Left ventricle myocardium inferior (tissue), 1 donor: ENCODE measurements around the gene SAMMSON. TPM values are rescaled to one million over a fixed set of nuclear protein-coding genes. Genes with fewer than 3 reads are reported as not detected.

Experiments used
- DNase-seq: peaks from one replicate; pipeline ENCODE4 v3.0.0-alpha.2; 2020
- H3K27ac ChIP-seq: fragments of 200-600 bp; replicated peaks from 2 replicates; pipeline ENCODE4 v1.8.0; 2021
- H3K27me3 ChIP-seq: fragments of 200-600 bp; 2 replicates; pipeline ENCODE4 v1.8.0; 2021; ENCODE audit warnings: low read depth
- H3K36me3 ChIP-seq: fragments of 200-600 bp; 2 replicates; pipeline ENCODE4 v1.8.0; 2021
- H3K4me1 ChIP-seq: fragments of 200-600 bp; 2 replicates; pipeline ENCODE4 v1.8.0; 2021
- H3K4me3 ChIP-seq: fragments of 200-600 bp; 2 replicates; pipeline ENCODE4 v1.8.0; 2021; ENCODE audit warnings: mild to moderate bottlenecking, moderate library complexity
- H3K9me3 ChIP-seq: fragments of 200-600 bp; replicated peaks from 2 replicates; pipeline ENCODE4 v1.8.0; 2021
- intact Hi-C: fragments of 100-400 bp; cut with micrococcal nuclease; formaldehyde crosslinking; loops from one replicate; pipeline ENCODE4 v1.11.0; 2022
- total RNA-seq: library from RNA; stranded (reverse); fragmentation: NEBNext Ultra II Directional; extraction: Animal tissue kit (Norgen Biotek cat#: 25700); gene quantifications from one replicate; pipeline ENCODE4 v1.2.1, GENCODE V29; 2021
- TF ChIP-seq, protein P1 (sequence below): fragments of 200-600 bp; IDR thresholded peaks from 2 replicates; pipeline ENCODE4 v1.8.0; 2021; ENCODE audit warnings: antibody characterized with exemption, mild to moderate bottlenecking, borderline replicate concordance
- donor health status: DM: no; HTN: yes; CAD: no; lungs with severe emphysema.

SAMMSON gene
- total RNA-seq, 1 donor from 2014 or later = not detected

DNA sequence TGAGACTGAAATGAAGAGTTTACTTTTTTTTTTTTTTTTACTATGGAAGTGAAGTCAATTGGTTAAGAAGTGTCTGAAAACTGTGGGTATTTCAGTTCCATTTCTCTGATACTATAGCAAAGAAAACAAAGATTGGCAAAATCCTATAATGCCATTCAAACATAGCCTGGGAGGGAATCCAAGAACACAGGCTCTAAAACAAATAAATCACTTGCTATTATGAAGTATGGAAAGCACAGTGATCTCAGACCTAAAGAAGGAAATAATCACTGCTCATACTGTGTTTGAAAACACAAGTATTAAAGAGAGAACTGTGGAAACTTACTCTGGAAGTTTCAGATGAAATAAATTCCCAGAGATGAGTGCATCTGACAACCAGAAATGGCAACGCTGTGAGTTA, 12.0 kb downstream of the SAMMSON start:
- intact Hi-C loops = no loop called here
- TF ChIP-seq, protein P1, sequence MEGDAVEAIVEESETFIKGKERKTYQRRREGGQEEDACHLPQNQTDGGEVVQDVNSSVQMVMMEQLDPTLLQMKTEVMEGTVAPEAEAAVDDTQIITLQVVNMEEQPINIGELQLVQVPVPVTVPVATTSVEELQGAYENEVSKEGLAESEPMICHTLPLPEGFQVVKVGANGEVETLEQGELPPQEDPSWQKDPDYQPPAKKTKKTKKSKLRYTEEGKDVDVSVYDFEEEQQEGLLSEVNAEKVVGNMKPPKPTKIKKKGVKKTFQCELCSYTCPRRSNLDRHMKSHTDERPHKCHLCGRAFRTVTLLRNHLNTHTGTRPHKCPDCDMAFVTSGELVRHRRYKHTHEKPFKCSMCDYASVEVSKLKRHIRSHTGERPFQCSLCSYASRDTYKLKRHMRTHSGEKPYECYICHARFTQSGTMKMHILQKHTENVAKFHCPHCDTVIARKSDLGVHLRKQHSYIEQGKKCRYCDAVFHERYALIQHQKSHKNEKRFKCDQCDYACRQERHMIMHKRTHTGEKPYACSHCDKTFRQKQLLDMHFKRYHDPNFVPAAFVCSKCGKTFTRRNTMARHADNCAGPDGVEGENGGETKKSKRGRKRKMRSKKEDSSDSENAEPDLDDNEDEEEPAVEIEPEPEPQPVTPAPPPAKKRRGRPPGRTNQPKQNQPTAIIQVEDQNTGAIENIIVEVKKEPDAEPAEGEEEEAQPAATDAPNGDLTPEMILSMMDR = no peak
- H3K27ac ChIP-seq = no peak overlapping the region

DNA sequence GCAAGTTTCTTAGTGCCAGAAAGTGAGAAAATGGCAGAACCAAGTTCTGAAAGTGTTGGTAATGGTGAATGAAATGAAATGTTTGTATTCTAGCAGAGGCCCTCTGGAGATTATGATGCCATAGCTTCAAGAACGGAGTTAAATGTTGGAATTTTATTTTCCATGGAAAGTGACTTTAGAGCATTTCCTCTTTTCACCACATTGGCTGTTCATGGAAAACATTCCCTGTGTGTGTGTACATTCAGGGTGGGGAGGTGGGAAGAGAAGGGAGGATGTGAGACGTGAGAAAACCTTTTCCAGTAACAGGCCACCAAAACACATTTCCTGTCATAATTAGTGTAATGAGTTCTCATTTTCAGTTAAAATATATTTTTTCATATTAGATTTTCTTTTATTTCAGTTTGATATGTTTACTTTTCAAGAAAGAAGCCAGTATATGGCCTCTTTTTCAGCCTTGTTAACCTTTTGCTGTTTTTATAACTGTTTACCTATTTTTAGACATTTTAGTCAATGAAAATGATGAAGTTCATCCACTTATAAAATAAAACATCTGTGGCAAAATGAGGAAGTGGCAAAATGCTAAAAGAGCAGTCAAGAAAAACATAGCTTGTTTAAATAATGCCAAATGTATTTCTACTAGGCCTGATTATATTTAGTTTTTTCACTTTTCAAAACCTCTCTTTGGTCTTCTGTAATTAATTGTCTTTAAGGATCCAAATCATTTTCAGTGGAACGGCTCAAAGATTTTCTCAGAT, 21.6 kb downstream of the SAMMSON start:
- H3K27ac ChIP-seq = no peak overlapping the region
- TF ChIP-seq, protein P1 = no peak
- H3K4me1 ChIP-seq = no peaks in the 10 kb centered on the region
- no peaks in the 10 kb centered on the region for H3K36me3 ChIP-seq
- no peak for DNase-seq
- no peaks in the 10 kb centered on the region for H3K9me3 ChIP-seq
- intact Hi-C loops = no loop called here
- no peak overlapping the region for H3K4me3 ChIP-seq
- no peaks in the 10 kb centered on the region for H3K27me3 ChIP-seq

More for the DNA sequence above, 12.0 kb downstream of the SAMMSON start:
- no peaks in the 10 kb centered on the region for H3K36me3 ChIP-seq
- peaks cover 8% of the 10 kb centered on the region for H3K9me3 ChIP-seq
- H3K4me3 ChIP-seq = no peak overlapping the region
- no peak for DNase-seq
- H3K4me1 ChIP-seq = no peaks in the 10 kb centered on the region
- H3K27me3 ChIP-seq = no peaks in the 10 kb centered on the region

DNA sequence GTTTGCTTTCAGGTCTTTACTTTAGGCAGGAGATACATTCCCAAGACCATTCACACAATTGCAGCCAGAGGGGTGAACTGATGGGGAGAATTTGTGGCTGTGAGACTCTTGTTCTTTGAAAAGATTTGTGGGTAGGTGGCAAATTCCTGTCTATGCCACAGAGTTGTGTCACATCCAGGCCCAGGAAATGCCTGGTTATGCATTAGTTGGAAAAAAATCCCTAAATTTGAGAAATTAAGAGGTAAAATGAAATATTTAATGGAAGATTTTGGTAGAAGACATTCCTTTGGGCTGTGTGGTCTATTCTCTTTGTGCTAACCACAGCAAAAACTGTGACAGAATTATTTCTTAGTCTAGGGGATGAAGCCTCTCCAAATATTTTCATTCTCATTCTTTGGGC, 28.8 kb downstream of the SAMMSON start:
- Histone ChIP-seq H3K36me3 (no peaks in the 10 kb centered on the region), H3K27ac (no peak overlapping the region), H3K27me3 (peaks cover 4% of the 10 kb centered on the region), H3K4me3 (no peak overlapping the region), H3K9me3 (no peaks in the 10 kb centered on the region), H3K4me1 (no peaks in the 10 kb centered on the region)
- intact Hi-C loops = no loop called here
- TF ChIP-seq, protein P1 = no peak
- no peak for DNase-seq

DNA sequence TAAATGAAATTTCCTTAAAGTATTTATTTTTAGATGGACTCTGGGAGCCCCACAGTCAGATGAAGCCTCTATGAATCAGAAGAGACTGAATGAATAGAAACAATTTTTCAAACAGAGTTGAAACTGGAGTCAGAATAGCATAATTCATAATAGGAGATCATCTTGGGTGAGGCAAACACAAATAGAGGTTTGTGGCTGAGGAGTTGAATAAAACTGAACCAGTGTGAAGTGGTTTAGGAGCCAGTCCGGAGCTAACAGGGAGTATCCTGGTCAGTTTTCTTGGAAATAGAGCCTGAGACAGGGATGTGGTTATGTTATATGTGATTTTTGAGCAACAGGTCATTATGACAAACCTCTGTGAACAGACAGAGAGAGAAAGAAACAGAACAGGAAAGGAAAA, 39.2 kb downstream of the SAMMSON start:
- H3K4me3 ChIP-seq = no peak overlapping the region
- DNase-seq = no peak
- TF ChIP-seq, protein P1 = no peak
- H3K36me3 ChIP-seq = no peaks in the 10 kb centered on the region
- intact Hi-C loops = no loop called here
- H3K9me3 ChIP-seq = no peaks in the 10 kb centered on the region
- peaks cover 15% of the 10 kb centered on the region for H3K27me3 ChIP-seq
- H3K27ac ChIP-seq = no peak overlapping the region
- H3K4me1 ChIP-seq = no peaks in the 10 kb centered on the region

DNA sequence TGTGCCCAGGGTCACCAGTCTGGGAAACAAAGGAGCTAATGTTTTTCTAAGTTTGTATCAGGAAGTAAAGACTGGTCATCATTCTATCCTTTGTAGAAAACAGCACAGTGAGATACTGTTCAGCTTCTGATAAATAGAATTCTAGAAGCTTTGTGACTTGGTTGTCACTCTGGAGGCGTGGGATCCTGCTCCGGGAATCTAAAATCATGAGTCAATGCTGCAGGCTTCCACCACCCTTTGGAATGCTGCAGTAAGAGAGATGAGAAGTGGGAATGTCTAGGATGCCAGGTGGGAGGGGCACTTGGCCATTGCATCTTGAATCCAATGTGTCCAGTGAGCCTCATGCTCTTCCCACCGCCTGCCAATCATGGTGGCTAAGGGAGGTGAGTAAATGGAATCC, 40.9 kb downstream of the SAMMSON start:
- H3K36me3 ChIP-seq = no peaks in the 10 kb centered on the region

More for the DNA sequence above, 40.9 kb downstream of the SAMMSON start:
- H3K9me3 ChIP-seq = no peaks in the 10 kb centered on the region
- no peak for DNase-seq
- no peaks in the 10 kb centered on the region for H3K4me1 ChIP-seq
- H3K27ac ChIP-seq = no peak overlapping the region
- H3K4me3 ChIP-seq = no peak overlapping the region
- TF ChIP-seq, protein P1 = no peak
- intact Hi-C loops = no loop called here
- H3K27me3 ChIP-seq = peaks cover 11% of the 10 kb centered on the region
